LNCaP clone FGC (cell line): ENCODE results near the gene GNA15.

Experiments used
- DNase-seq: peaks from one replicate; pipeline ENCODE4 v3.0.0-alpha.2; 2011; ENCODE audit warnings: low read depth
- H3K4me3 ChIP-seq: 2 replicates; pipeline ENCODE4 v1.5.1; 2011; ENCODE audit warnings: mild to moderate bottlenecking, low read depth, low read length, control low read depth
- TF ChIP-seq, protein P1 (sequence below): IDR thresholded peaks from 2 replicates; pipeline ENCODE4 v1.5.1; 2012; ENCODE audit warnings: mild to moderate bottlenecking; ENCODE audit not compliant: control insufficient read depth, insufficient read depth; ENCODE audit errors: extremely low read depth

The GNA15 gene

DNA sequence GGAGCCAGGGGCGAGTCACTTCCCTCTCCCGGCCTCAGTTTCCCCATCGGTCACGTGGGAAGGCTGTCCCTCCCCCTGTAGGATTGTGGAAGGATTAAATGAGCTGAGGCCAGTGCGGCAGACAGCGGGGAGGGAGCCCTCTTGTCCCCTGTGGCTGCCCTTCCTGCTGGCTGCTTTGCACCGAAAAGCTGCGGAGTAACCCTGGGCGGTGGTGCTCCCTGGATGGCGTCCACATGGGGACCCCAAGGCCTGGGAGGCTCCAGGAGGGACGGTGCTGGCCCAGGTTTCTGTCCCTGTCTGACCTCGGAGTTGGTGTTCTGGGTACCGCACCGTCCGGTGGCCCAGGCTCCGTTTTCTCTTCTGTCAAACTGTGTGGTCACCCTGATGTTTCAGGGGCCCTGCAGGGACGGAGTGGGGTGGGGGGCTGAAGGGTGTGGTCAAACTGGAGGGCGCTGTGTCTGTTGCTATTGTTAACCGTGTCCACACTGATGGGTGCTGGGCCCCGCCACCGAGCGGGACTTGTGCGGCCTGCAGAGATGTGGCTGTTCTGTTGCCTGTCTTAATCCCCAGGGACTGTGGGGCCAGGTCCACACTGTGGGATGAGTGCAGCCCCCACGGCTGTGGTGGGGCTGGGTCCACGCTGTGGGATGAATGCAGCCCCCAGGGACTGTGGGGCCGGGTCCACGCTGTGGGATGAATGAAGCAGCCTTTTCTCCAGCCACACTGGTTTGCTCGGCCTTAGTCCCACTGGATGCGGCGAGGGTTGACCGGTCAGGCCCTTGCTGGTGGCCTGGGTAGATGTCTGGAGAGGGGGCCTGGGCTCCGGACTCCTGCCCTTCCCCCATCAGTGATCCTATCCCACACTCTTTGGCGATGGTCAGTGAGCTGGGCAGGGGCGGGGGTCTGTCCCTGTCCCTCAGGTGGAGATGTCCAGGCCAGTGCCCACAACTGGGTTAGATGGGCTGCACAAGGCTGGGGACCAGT lies 34.8 kb upstream of the GNA15 start:
- TF ChIP-seq, protein P1, sequence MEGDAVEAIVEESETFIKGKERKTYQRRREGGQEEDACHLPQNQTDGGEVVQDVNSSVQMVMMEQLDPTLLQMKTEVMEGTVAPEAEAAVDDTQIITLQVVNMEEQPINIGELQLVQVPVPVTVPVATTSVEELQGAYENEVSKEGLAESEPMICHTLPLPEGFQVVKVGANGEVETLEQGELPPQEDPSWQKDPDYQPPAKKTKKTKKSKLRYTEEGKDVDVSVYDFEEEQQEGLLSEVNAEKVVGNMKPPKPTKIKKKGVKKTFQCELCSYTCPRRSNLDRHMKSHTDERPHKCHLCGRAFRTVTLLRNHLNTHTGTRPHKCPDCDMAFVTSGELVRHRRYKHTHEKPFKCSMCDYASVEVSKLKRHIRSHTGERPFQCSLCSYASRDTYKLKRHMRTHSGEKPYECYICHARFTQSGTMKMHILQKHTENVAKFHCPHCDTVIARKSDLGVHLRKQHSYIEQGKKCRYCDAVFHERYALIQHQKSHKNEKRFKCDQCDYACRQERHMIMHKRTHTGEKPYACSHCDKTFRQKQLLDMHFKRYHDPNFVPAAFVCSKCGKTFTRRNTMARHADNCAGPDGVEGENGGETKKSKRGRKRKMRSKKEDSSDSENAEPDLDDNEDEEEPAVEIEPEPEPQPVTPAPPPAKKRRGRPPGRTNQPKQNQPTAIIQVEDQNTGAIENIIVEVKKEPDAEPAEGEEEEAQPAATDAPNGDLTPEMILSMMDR: no peak
- H3K4me3 ChIP-seq: no peak overlapping the region
- DNase-seq: no peak

DNA sequence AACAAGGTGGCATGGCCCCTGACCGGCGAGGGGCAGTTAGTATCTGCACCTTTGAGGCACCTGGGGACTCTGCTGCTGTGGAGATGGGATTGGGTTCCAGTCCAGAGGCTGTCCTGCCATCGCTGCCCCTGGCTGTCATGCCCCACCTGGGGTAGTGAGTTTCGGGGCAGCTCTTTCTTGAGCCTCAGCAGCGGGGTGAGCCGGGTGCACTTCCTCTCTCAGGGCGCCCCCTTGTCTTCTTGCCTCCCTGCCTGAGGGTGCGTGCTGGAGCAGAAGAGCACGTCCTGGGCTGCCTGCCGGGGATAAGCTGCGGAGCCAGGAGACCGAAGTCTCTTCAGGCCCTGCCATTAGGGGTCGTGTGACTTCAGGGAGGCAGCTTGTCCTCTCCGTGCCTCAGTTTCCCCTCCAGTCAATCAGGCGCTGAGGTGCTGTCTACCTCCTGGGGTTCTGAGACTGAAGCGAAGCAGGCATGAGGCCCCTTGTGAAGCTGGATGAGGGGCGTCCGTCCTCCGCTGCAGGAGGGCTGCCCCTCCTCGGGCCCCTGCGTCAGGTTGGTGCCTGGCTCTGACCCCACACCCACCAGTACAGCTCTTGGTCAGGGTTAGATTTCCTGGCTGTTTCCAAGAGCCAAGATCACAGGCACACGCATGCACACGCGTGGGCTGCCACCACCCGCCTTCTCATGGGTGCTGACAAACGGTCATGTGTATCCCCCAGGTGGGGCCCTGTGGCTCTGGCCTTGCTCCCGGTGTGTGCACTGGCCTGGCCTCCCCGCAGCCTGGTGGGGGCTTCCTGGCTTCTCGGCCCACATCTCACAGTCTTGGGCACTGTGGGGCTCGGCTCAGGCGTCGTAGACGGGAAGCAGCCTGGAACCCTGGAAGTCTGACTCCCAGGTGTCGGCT lies 33.3 kb upstream of the GNA15 start:
- TF ChIP-seq, protein P1: no peak
- no peak overlapping the region for H3K4me3 ChIP-seq
- no peak for DNase-seq

DNA sequence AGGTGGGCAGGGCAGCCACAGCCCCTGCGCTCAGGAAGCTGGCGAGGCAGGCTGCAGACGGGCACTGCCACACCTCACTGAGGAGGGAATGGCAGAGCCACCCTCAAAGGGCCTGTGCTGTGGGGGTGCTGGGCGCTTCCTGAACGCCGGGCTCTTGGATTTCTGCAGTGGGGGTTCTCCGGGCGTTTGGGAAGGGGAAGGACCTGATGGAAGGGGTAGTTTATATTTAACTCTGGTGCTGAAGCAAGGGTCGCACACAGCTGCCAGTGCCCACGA lies 31.2 kb upstream of the GNA15 start:
- DNase-seq: no peak
- no peak overlapping the region for H3K4me3 ChIP-seq
- TF ChIP-seq, protein P1: no peak

DNA sequence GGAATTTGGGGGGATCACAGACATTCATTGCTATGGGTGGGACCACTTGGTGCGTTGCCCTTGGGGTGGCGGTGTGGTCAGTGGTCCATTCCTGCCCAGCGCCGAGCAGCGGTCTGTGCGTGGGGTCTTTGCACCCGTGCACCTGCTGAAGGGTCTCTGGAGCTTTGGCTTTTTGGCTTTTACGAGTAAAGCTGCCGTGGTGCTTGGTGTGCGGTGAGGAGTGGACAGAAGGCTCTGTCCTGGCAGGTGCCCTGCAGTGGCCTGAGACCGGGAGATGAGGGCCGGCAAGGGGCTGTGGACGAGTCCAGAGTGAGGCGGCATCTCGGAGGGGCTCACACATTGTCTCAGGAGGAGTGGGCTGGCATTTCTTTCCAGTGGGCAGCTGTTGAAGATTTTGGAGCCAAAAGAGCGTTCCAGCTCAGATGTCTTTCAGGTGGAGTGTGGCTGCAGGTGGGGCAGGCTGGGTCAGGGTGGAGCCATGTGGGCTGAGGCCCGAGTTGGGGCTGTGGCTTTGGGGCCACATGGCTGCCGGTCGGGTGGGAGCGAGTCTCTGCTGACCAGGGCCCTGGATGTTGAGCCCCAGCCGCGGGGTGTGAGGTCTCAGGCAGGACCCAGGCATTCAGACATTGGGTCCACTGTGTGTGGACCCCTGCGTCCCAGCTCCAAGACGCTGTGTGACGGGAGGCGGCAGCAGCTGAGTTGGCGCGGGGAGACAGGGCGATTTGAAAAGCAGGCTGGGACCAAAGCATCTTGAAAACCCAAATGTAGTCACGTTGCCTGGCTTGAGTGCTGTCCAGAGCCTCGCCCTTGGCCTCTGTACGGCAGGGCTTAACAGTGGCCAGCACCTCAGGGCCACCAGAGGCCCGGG lies 30.0 kb upstream of the GNA15 start:
- no peak for DNase-seq
- H3K4me3 ChIP-seq: no peak overlapping the region
- TF ChIP-seq, protein P1: no peak

DNA sequence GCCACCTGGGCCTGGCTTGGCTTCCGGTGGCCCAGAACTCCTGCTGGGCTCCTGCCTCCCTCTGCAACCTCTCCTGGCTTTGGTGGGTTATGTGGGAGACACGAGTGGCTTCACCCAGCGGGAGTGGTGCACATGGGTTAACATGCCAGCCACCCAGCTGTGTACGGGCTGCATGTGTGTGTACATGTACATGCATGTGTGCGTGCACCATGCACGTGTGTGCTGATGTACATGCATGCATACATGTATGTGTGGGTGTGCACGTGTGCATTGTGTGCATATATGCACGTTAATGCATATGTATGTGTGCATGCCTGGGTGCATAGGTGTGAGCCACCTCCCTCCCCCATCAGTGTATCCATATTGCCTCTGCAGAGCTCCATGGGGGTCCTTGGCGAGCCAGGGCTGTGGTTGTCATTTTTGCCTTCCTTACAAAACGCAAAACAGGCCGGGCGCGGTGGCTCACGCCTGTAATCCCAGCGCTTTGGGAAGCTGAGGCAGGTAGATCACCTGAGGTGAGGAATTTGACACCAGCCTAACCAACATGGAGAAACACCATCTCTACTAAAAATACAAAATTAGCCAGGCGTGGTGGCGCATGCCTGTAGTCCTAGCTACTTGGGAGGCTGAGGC lies 29.2 kb upstream of the GNA15 start:
- no peak for DNase-seq

More for the DNA sequence above, 29.2 kb upstream of the GNA15 start:
- H3K4me3 ChIP-seq: no peak overlapping the region
- TF ChIP-seq, protein P1: no peak
